NCI-H2227 (cell line): ENCODE measurements around the gene WBP2.
"Not testable (repeated sequence)": the region's sequence is repeated elsewhere in the genome, so short reads cannot be mapped to it uniquely, and the experiment has no call there.

Source experiments
- DNase-seq: peaks from one replicate; lab custom pipeline; 2025; ENCODE audit not compliant: unreplicated experiment; lab: John Stamatoyannopoulos, UW

Gene WBP2

DNA sequence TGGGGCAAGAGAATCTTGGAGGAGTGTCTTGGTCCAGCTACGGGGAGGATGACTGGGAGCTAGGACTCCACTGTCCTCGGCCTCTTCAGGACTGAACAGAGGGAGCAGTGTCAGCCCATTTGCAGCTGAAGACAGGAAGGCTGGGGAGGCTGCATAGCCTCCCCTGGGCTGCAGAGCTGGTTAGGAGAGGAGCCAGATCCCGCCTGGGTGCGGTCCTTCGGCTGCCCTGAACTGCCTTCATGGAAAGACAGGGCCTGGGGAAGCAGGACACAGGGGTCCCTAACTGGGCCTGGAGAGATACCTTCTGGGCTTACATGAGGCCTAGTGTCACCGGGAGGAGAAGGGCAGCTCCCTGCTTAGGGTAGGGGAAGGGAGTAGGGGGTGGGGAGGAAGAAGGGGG lies 37.6 kb downstream of the WBP2 start:
- no peak for DNase-seq

GRCh38 chr17:75816693-75817092 lies 38.4 kb downstream of the WBP2 start:
- DNase-seq = no peak

- no peak for DNase-seq
Measured at GRCh38 chr17:75815399-75815798, 39.7 kb downstream of the WBP2 start.

- DNase-seq = no peak
Measured at GRCh38 chr17:75814900-75815373, 40.2 kb downstream of the WBP2 start.

DNA sequence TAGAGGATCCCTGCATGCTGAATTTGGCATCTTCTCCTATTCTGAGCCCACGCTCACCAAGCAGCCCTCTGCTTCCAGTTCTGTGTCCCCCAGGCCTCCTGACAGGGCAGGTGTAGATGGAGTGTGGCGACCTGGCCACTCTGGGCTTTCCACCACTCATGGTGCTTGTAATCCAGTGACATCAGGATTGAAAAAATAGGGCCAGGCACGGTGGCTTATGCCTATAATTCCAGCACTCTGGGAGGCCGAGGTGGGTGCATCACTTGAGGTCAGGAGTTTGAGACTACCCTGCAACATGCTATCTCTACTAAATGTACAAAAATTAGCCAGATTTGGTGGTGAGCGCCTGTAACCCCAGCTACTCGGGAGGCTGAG lies 41.1 kb downstream of the WBP2 start:
- no peak for DNase-seq

DNA sequence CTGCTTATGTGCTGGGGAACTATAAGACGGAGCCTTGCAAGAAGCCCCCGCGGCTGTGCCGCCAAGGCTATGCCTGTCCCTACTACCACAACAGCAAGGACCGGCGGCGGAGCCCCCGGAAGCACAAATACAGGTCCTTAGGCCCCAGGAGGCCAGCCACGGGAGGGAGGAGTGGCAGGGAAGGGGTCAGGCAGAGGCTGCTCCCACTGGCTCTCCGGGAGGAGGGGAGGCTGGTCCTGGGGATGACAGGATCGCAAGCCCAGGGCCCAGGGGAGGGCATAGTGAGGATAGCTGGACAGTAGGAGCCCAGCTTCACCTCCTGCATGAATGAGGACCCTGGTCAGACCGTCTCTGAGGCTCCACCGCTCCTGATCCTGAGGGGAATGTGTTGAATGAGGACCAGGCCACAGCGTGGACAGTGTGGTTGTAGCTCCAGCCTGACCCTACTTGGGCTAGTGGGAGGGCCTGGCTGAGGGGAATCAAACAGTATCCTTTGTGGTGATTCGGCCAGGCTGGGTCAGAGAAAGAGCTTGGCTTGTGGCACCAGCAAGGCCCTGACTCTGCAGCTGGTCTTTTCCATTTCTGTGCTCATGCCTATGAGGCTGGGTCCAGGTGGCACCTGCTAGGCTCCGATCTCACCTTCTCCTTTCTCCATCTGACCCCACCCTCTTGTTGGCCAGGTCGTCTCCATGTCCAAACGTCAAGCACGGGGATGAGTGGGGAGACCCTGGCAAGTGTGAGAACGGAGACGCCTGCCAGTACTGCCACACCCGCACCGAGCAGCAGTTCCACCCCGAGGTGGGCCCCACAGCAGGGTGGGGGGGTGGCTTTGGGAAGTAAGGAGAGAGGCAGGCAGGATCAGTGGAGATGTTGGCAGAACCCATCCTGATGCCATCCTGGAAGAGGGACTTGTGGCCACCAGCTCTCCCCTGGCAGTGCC lies 41.8 kb downstream of the WBP2 start:
- no peak for DNase-seq

DNA sequence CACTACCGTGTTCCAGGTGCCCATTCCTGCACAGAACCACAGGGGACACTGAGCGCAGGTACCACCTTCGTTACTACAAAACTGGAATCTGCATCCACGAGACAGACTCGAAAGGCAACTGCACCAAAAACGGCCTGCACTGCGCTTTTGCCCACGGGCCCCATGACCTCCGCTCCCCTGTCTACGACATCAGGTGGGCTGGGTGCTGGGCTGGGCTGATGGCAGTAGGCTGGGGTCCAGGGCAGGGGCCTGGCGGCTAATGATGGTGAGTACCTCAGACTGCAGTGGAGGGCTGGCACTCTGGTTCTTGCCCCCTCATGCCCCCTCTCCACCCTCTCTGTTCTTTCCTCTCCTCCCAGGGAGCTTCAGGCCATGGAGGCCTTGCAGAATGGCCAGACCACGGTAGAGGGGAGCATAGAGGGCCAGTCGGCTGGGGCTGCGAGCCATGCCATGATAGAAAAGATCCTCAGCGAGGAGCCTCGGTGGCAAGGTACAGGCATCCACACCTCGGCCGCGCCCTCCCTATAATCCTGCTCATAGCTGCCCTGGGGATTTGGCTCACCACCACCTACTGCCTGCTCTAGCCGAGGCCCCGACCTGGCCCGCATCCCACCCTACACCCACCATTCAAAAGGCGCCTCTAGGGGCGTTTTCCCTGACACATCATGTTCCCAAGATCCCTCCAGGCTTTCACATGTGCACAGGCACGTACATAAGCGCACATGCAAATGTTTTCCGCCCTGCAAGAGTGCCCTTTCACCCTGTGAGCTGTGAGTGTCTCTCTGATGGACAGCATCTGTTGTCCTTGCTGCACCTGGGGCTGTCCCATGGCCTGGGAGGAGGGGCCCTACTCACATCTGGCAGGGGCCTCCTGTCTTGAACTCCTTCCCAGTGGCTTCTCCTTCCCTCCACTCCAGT lies 42.8 kb downstream of the WBP2 start:
- peak; percentile 36 for DNase-seq

DNA sequence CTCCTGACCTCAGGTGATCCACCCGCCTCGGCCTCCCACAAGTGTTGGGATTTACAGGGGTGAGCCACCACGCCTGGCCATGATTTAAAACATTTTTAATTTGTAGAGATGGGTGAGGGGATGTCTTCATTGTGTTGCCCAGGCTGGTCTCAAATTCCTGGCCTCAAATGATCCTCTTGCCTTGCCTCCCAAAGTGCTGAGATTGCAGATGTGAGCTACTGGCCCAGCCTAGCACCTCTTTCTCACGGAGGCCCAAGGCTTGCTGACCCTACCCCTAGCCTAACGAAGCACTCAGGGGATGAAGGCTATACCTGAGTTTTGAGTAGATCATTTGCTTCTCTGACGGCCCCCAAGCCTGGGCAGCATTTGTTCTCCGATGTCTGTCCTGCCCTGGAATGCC lies 44.0 kb downstream of the WBP2 start:
- DNase-seq = no peak

- not testable (repeated sequence) for DNase-seq
Measured at GRCh38 chr17:75810756-75811155, 44.4 kb downstream of the WBP2 start.

DNA sequence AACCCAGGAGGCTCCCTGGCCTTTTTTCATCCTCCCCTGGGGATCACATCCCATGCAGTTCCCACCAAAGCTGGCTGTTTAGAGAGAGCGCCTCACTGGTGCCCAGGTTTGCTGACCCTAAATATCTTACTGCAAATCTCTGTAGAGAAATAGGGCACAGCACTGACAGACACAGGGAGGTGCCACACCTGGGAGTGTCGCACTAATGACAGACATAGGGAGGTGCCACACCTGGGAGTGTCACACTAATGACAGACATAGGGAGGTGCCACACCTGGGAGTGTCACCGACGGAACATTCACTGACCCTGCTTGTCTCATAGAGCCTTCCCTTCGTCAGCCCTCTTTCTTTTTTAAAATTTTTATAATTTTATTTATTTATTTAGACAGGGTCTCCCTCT lies 44.9 kb downstream of the WBP2 start:
- no peak for DNase-seq

DNA sequence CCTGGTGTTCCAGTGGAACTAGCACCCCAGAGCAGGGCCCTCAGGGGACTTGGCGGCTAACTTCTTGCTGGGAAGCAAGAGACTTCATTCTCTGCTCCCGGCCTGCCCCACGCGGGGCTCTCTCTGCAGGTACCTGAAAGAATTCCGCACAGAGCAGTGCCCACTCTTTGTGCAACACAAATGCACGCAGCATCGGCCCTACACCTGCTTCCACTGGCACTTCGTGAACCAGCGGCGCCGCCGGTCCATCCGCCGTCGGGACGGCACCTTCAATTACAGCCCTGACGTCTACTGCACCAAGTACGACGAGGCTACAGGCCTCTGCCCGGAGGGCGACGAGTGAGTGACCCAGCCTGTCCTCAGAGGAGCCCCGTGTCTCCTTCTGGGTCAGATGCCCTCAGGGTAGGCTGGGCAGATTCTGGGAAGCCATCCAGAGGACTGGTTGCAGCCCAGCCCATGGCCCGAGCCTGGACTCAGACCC lies 45.5 kb downstream of the WBP2 start:
- DNase-seq = no peak

DNA sequence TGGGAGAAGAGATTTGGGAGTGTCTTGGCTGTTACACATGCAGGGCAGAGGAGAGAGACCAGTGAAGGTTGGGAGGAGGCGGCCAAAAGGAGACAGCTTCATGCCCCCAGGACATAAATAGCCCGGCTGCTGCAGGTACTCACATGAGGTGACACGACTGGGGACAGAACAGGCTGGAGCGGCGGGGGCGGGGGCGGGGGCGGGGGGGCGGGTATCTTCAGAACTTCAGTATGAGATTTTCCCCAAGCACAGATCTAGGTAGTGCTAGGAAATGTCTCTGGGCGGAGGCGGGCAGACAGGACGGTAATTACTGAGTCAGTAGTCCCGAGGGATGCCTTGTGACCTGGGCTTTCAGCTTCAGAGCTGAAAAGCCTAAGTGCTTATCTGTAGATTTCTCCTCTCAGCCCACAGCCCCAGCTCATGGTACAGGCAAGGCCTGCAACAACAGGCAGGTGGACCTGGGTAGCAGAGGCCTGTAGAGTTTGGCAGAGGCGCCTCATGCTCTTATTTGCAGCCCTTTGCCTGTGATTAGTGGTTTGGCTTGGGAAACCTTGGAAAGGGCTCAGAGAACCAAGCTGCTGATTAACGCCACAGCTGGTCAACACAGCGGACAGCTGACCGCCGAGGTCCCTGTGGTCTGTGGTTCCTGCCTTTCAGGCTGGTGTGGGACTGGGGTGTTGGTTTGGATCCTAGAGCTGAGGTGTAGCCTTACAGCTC lies 46.1 kb downstream of the WBP2 start:
- peak; percentile 75 for DNase-seq

GRCh38 chr17:75808549-75808904 lies 46.6 kb downstream of the WBP2 start:
- no peak for DNase-seq

GRCh38 chr17:75807861-75808260 lies 47.3 kb downstream of the WBP2 start:
- no peak for DNase-seq

GRCh38 chr17:75806822-75807500 lies 48.2 kb downstream of the WBP2 start:
- no peak for DNase-seq

DNA sequence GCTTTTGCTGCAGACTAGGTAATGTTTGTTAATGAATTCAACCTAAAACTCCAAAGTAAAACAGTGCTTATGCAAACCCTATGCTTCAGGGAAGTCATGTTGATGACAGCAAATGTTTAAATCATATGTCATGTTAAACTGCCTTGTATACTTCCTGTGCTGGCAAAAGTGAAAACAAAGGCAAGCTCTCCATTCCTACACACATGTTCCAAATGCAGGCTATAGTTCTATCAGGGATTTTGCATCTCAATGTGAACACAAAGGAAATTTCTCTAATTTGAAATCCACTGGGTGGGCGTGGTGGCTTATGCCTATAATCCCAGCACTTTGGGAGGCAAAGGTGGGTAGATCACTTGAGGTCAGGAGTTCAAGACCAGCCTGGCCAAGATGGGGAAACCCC lies 51.3 kb downstream of the WBP2 start:
- DNase-seq = no peak

GRCh38 chr17:75799402-75799801 lies 55.7 kb downstream of the WBP2 start:
- DNase-seq = no peak

- DNase-seq = no peak
Measured at GRCh38 chr17:75795820-75796607, 59.1 kb downstream of the WBP2 start.
